ENCODE data around the gene NUP188. TPM values are rescaled to one million over a fixed set of nuclear protein-coding genes. Genes with fewer than 3 reads are reported as not detected.
A peak's percentile ranks its signal among the peaks of the same experiment; 100 is the strongest.

The NUP188 gene
- total and polyA plus RNA-seq, 2 of the 4 experiments (the other 2 are of a cell fraction): 53.0 to 59.1 TPM

DNA sequence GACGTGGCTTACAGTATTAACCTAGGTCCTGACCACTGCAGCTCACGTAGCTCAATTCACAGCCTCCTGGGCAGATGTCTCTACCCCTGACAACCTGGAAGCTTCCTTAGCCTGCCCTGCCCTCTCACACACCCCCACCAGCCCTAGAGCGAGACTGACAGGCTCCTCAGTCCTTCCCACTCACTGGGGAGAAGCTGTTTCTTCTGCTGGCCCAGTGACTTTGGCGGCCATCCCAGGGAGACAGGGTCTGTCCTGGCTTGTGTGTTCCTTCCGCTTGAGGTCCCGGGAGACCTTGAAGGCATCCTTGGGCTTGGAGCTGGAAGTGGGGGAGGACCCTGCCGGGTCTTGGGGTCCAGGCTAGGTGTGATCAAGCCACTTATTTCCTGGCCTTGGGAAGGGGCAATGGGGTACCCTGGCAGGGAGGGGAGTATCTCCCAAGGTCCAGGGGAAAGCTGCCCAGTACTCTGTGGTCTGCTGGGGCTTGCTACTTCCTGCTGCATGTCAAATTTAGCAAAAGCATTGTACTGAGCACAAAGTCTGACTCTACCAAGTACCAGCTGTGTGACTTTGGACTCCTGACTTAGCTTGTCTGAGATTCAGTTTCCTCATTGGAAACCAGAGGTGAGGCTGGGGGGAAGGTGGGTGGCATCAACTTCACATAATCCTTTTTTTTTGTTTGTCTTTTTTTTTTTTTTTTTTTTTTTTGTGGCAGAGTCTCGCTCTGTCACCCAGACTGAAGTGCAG lies 90.8 kb downstream of the NUP188 start:
- no peak overlapping the region for H3K56ac ChIP-seq (ENCODE audit: extremely low read depth, insufficient read depth, low read length)
- H3K4me3 ChIP-seq (ENCODE audit: insufficient read depth, low read depth, low read length): no peak overlapping the region
- H3K9ac ChIP-seq (ENCODE audit: low read depth, low read length): 0 out of 2 replicates have a peak overlapping the region, but pooled peaks have one; percentile 94
- TF ChIP-seq POLR2A (IDR thresholded peaks at IDR 0.05; ENCODE audit: low read depth, low read length) (no peak), RCOR1 (IDR thresholded peaks at IDR 0.05; ENCODE audit: insufficient replicate concordance, low read length) (no peak), CEBPB (IDR thresholded peaks at IDR 0.05; ENCODE audit: low read depth, low read length) (no peak), FOS (IDR thresholded peaks at IDR 0.05; ENCODE audit: low read depth, low read length) (no peak), RAD21 (IDR thresholded peaks at IDR 0.05; ENCODE audit: low read length) (no peak), RFX5 (IDR thresholded peaks at IDR 0.05; ENCODE audit: low read depth, low read length) (no peak), USF2 (IDR thresholded peaks at IDR 0.05; ENCODE audit: low read depth, low read length) (no peak), MAFK (IDR thresholded peaks at IDR 0.05; ENCODE audit: low read depth, low read length) (no peak), NFE2L2 (IDR thresholded peaks at IDR 0.05; ENCODE audit: low read depth, low read length) (no peak), BHLHE40 (IDR thresholded peaks at IDR 0.05; ENCODE audit: low read depth, low read length) (no peak), MAZ (IDR thresholded peaks at IDR 0.05; ENCODE audit: borderline replicate concordance, low read depth, low read length) (no peak)
- TF ChIP-seq, protein P1, sequence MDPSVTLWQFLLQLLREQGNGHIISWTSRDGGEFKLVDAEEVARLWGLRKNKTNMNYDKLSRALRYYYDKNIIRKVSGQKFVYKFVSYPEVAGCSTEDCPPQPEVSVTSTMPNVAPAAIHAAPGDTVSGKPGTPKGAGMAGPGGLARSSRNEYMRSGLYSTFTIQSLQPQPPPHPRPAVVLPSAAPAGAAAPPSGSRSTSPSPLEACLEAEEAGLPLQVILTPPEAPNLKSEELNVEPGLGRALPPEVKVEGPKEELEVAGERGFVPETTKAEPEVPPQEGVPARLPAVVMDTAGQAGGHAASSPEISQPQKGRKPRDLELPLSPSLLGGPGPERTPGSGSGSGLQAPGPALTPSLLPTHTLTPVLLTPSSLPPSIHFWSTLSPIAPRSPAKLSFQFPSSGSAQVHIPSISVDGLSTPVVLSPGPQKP (IDR thresholded peaks at IDR 0.05; ENCODE audit: borderline replicate concordance, low read depth, low read length): no peak
- CTCF ChIA-PET: interaction anchor here (0.8 kb wide), 1 partner anchor 10 kb away, joined by 3 read pairs; the partner anchor contains the start of gene SH3GLB2
- H2AK5ac ChIP-seq (ENCODE audit: low read depth, low read length): no peak overlapping the region
- no peak overlapping the region for H2BK5ac ChIP-seq (ENCODE audit: low read depth, low read length, poor library complexity, severe bottlenecking)
- H2BK20ac ChIP-seq (ENCODE audit: low read depth, low read length): no peak overlapping the region
- WGBS, 2 experiments (ENCODE audit: extremely low coverage in 2 of 2, insufficient read length in 1 of 2): 93% methylated on average over 3 of the region's 8 CpGs; no CpG with 5 or more reads in 1 of the 2 experiments
- H3K9me3 ChIP-seq (ENCODE audit: control insufficient read depth, insufficient read depth, low read length): no peaks in the 10 kb centered on the region
- no peak overlapping the region for H4K8ac ChIP-seq (ENCODE audit: low read depth in 2 of 2, low read length in 2 of 2)
- dilution Hi-C loops (cut with HindIII; ENCODE audit: low sequenced_read_pairs, unreplicated experiment) (no loop called here), in situ Hi-C loops (cut with MboI; ENCODE audit: low sequenced_read_pairs) (no loop called here), intact Hi-C loops (cut with micrococcal nuclease) (no loop called here)
- H2BK120ac ChIP-seq (ENCODE audit: low read depth, low read length): no peak overlapping the region
- H4K91ac ChIP-seq (ENCODE audit: insufficient read depth, low read depth, low read length): no peak overlapping the region
- peaks cover 16% of the 10 kb centered on the region for H4K20me1 ChIP-seq (ENCODE audit: insufficient read depth, low read length)
- POLR2A ChIA-PET (ENCODE audit: unreplicated experiment): no interaction called here
- 0 out of 2 replicates have a peak, but pooled peaks cover 8% of the 10 kb centered on the region for H3K9me1 ChIP-seq (ENCODE audit: insufficient read depth, low read length)
- no peak for ATAC-seq (ENCODE audit: low read depth)
- H3K4me1 ChIP-seq (ENCODE audit: control insufficient read depth, insufficient read depth, low read length): peaks cover 14% of the 10 kb centered on the region
- no peak overlapping the region for H4K5ac ChIP-seq (ENCODE audit: low read depth, low read length)
- H3K27me3 ChIP-seq (ENCODE audit: control insufficient read depth, insufficient read depth, low read length): no peaks in the 10 kb centered on the region
- DNase-seq: no peak
- H2AFZ ChIP-seq (replicated peaks; ENCODE audit: low read length, poor library complexity): no peak overlapping the region
- H3K14ac ChIP-seq (replicated peaks; ENCODE audit: low read depth, low read length): no peak overlapping the region
- peak overlapping the region; percentile 96; the same call in 1 of the 2 replicates for H3K4me2 ChIP-seq (ENCODE audit: low read depth, low read length)
- H3K23ac ChIP-seq (ENCODE audit: low read depth, low read length): no peak overlapping the region; the same call in 1 of the 2 replicates
- peaks cover 22% of the 10 kb centered on the region for H3K36me3 ChIP-seq (ENCODE audit: control insufficient read depth, insufficient read depth, low read length)
- no peak overlapping the region for H3K27ac ChIP-seq (ENCODE audit: insufficient read depth, low read length)
- no TSS peak for BruUV-seq (replicated peaks)
- H2AK9ac ChIP-seq (replicated peaks; ENCODE audit: low read depth, low read length, poor library complexity): peak overlapping the region; percentile 71
- H3K79me1 ChIP-seq (ENCODE audit: low read depth in 1 of 2, low read length in 2 of 2): peaks cover 14 to 51% of the 10 kb centered on the region in 2 experiments; a peak in 3 of 4 replicates
- H2BK15ac ChIP-seq (ENCODE audit: low read depth, low read length): no peak overlapping the region
- no peak overlapping the region for H3K18ac ChIP-seq (ENCODE audit: low read depth, low read length)
- no peak overlapping the region for H3K4ac ChIP-seq (ENCODE audit: low read depth, low read length)
